Aorta (tissue), 5 donors: ENCODE data around the gene ARMH3. TPM values are rescaled to one million over a fixed set of nuclear protein-coding genes. Genes with fewer than 3 reads are reported as not detected.

Source experiments
- ATAC-seq: fragments of 200-7000 bp; cut with Tn5 transposase; one replicate; pipeline ENCODE4 v1.9.1; 2022; ENCODE audit warnings: moderate library complexity; ENCODE audit not compliant: low FRiP score
- DNase-seq, 2 donors: peaks; one replicate each; pipeline ENCODE4 v3.0.0-alpha.2; 2020
- H3K27ac ChIP-seq, 2 donors: one replicate each; pipeline ENCODE4 v1.5.1; 2013; ENCODE audit warnings: low read length in 2 of 2, mild to moderate bottlenecking in 2 of 2, moderate library complexity in 2 of 2, control low read depth in 1 of 2, inconsistent platforms in 1 of 2, low read depth in 1 of 2
- H3K27me3 ChIP-seq, 2 donors: one replicate each; pipeline ENCODE4 v1.6.1; 2013; ENCODE audit warnings: control low read depth in 1 of 2, low read length in 1 of 2, mild to moderate bottlenecking in 1 of 2, moderate library complexity in 1 of 2; ENCODE audit not compliant: insufficient read depth in 2 of 2, control insufficient read depth in 1 of 2
- H3K36me3 ChIP-seq, 2 donors: one replicate each; pipeline ENCODE4 v1.6.1; 2013; ENCODE audit warnings: control low read depth in 1 of 2, low read length in 1 of 2, mild to moderate bottlenecking in 1 of 2; ENCODE audit not compliant: insufficient read depth in 2 of 2, control insufficient read depth in 1 of 2
- H3K4me1 ChIP-seq, 2 donors: one replicate each; pipeline ENCODE4 v1.6.1; 2013; ENCODE audit warnings: low read length in 2 of 2, control low read depth in 1 of 2, mild to moderate bottlenecking in 1 of 2, moderate library complexity in 1 of 2; ENCODE audit not compliant: insufficient read depth in 2 of 2, control insufficient read depth in 1 of 2
- H3K4me3 ChIP-seq, 2 donors: one replicate each; pipeline ENCODE4 v1.5.1; 2013; ENCODE audit warnings: low read length in 2 of 2, control low read depth in 1 of 2, mild to moderate bottlenecking in 1 of 2
- H3K9me3 ChIP-seq: one replicate; pipeline ENCODE4 v1.6.1; 2013; ENCODE audit warnings: mild to moderate bottlenecking, low read length; ENCODE audit not compliant: control insufficient read depth
- WGBS, 2 donors: extraction: QIAGEN DNeasy Blood & Tissue Kit; methylation state at CpG; one replicate each; pipeline ENCODE4 v1.1.7; 2013; 5-methylcytosine and 5-hydroxymethylcytosine counted together
- intact Hi-C, 2 donors: fragments of 100-400 bp; cut with DNase I; formaldehyde crosslinking; loops; one replicate each; pipeline versions ENCODE4 v1.14.2 to v1.15.0; 2022
- polyA plus RNA-seq, 2 donors: library from polyadenylated mRNA; stranded (reverse); fragments of 200-250 nt; gene quantifications; one replicate each; pipeline ENCODE4 v1.2.3, GENCODE V29; 2013
- total RNA-seq, 2 donors: library from RNA; stranded (reverse); fragmentation: NEBNext Ultra II Directional; extraction: Animal tissue kit (Norgen Biotek cat#: 25700); gene quantifications; one replicate each; pipeline ENCODE4 v1.2.1, GENCODE V29; 2021
- donor health status: healthy with polysubstance abuse.
- donor health status: Bipolar disorder and iron deficiency.
- donor health status: DM: no; HTN: no; CAD: no.
- donor health status: DM: no; HTN: no; CAD: no.
- donor health status: DM: yes; HTN: yes; CAD: no.

The ARMH3 gene
- total and polyA plus RNA-seq, 4 donors = 8.6 to 26.9 (median 17.2) TPM

DNA sequence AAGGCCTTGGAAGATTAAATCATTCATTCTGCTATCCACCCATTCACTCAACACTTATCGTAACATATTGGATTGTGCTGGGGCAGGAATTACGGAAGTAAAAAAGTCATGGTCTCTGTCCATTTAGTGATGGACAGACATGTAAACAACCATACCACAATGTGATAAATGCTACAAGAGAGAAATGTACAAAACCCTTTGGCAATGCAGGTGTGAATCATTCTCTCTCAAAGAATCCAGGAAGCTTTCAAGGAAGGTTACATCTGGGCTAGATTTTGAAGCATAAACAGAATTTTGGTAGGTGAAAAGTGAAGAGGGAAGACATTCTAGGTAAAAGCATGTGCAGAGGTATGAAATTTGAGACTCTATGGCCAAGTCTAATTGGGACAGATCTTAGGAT, 150.7 kb downstream of the ARMH3 start:
- Histone ChIP-seq H3K4me1 (no peaks in the 10 kb centered on the region), H3K27ac (no peak overlapping the region), H3K9me3 (no peaks in the 10 kb centered on the region), H3K36me3 (peaks cover 0 to 1% of the 10 kb centered on the region in 2 donors), H3K4me3 (no peak overlapping the region), H3K27me3 (no peaks in the 10 kb centered on the region)
- DNase-seq = no peak
- 99% methylated on average over 2 of the region's 2 CpGs for WGBS, 2 donors
- no peak for ATAC-seq
- intact Hi-C loops = no loop called here

DNA sequence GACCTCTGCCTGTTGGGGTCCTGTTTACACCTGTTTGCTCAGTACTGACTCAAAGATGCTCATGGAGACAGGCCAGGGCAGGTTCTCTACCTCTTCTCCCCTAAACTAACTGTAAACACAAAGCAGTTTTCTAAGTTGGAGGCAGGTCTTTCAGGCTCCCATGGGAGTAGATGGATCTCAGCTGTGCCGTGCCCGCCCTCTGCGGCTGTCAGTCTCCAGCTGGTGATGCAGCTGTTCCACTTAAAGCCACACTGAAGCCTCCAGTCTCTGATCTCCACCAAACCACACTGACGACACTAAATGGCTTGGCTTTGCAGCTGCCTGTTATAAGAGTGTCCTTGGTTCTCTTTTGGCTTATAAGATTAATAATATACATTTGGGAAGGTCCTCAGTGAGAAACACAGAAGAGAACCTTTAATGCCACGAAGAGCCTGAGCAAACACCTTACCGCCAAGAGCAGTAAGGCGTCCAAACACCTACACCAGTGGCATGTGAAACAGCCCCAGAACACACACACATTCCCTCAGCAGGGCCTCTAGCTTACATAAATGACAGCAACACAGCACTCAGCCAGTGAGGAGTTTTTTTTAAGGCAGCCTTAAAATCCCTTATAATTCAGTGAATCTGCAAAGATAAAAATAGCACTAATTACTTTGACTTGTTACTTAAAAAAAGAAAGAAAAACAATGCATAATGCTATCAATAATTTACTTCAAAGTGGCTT, 152.0 kb downstream of the ARMH3 start:
- ATAC-seq = no peak
- Histone ChIP-seq H3K4me1 (no peaks in the 10 kb centered on the region), H3K27me3 (no peaks in the 10 kb centered on the region), H3K36me3 (peaks cover 0 to 1% of the 10 kb centered on the region in 2 donors), H3K9me3 (no peaks in the 10 kb centered on the region), H3K27ac (no peak overlapping the region), H3K4me3 (no peak overlapping the region)
- no peak for DNase-seq
- WGBS, 2 donors = 74 to 85% methylated on average over 7 of the region's 7 CpGs
- intact Hi-C loops = no loop called here

DNA sequence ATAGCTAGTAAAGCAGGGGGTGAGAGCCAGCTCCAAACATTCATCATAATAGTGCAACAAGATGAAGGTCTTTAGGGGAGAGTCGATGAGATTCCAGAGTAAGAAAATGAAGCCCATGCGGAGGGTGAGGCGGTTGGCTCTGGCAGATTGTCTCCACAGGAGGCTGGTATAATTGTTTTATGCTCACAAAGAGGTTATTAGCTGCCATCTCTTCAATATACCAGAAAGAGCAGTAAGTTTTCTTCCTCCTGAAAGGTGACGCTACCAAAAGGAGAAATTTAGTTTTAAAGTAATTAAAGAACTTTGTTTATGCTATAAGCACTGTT, 153.2 kb downstream of the ARMH3 start:
- no peaks in the 10 kb centered on the region for H3K27me3 ChIP-seq
- no peak for ATAC-seq
- intact Hi-C loops = no loop called here

DNA sequence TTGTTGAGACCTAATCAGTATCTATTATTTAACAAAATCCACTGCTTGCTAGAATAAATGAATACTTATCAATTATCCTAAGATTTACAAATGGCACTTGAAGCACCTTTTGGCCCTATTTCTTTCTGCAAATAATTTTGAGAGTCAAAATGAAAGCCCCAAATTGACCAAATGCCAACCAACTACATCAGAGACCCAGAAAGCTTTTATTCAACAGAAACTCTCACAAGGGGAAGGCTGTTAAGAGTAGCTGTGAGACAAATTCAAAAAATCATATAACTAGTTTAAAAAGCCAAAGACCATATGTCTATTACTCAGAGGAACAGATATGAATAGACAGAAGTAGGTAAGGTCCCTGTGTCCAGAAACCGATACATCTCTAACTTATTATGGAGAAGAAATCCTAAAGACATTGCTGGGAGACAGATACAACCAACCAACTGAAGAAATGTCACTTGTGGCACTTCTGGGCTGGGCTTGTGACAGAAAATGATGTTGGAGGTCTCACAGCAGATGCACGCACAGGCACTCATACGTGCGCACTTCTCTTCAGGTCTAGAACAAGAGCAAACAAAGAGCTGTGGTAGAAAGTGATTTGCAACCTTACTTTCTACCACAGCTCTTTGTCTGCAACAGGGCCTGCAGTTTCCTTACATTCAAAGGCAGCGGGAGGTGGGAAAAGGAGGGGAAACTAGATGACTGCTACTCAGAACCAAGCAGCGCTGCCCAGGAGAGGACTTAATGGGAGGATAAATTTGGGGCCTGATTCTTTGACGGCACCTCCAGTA, 153.7 kb downstream of the ARMH3 start:
- no peaks in the 10 kb centered on the region for H3K36me3 ChIP-seq
- DNase-seq (no peak), ATAC-seq (no peak)
- no peak overlapping the region for H3K27ac ChIP-seq
- no peaks in the 10 kb centered on the region for H3K27me3 ChIP-seq
- intact Hi-C loops = no loop called here
- no peaks in the 10 kb centered on the region for H3K9me3 ChIP-seq
- H3K4me3 ChIP-seq = no peak overlapping the region
- 84% methylated on average over 7 of the region's 7 CpGs for WGBS, 2 donors
- no peaks in the 10 kb centered on the region for H3K4me1 ChIP-seq

More for the DNA sequence above, 153.2 kb downstream of the ARMH3 start:
- 84 to 87% methylated on average over 4 of the region's 4 CpGs for WGBS, 2 donors
- Histone ChIP-seq H3K9me3 (no peaks in the 10 kb centered on the region), H3K36me3 (no peaks in the 10 kb centered on the region), H3K27ac (no peak overlapping the region), H3K4me3 (no peak overlapping the region), H3K4me1 (no peaks in the 10 kb centered on the region)
- DNase-seq = no peak

DNA sequence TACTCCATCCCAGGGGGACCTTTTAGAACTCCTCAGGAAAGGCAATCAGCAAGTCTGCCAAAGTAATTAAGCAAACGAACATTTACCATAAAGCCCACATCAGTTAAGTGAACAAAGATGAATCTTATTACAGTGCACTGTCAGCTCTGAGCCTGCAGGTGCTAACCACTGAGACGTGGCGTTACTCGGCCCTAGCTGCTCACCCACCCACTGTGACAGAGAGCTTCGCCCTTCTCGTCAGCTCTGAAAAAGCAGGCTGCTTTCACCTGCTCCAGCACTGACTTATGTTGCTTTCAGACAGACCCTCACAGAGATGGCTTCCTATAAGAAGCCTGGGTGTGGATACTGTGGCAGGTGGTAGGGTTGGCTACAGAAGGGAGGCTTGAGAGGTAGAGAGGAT, 154.6 kb downstream of the ARMH3 start:
- WGBS, 2 donors = 92 to 93% methylated on average over 6 of the region's 6 CpGs
- Histone ChIP-seq H3K27me3 (no peaks in the 10 kb centered on the region), H3K27ac (no peak overlapping the region), H3K9me3 (no peaks in the 10 kb centered on the region), H3K36me3 (no peaks in the 10 kb centered on the region), H3K4me1 (no peaks in the 10 kb centered on the region), H3K4me3 (no peak overlapping the region)
- intact Hi-C loops = no loop called here
- ATAC-seq (no peak), DNase-seq (no peak)

DNA sequence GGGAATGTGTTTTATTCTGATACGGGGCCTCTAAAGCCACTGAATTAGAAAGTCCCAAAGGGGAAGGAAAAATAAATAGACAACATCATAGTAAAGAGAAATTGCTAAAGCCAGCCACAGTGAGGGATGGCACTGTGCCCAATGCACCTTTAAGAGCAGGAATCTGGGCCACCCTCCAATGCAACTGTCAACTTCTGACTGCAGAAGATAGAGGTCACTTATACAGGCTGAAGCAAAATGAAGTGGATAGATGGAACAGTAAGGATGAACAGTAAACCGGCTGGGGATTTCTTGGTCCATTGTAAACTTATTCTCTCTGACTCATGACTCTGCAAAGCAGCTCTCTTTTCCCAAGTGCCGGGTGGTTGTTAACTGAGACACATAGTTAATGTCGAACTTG, 158.3 kb downstream of the ARMH3 start:
- no peak for DNase-seq
- H3K27me3 ChIP-seq = no peaks in the 10 kb centered on the region
- intact Hi-C loops = no loop called here
- no peaks in the 10 kb centered on the region for H3K4me1 ChIP-seq
- no peak overlapping the region for H3K4me3 ChIP-seq
- WGBS, 2 donors = 45 to 50% methylated on average over 4 of the region's 4 CpGs
- H3K36me3 ChIP-seq = no peaks in the 10 kb centered on the region
- no peaks in the 10 kb centered on the region for H3K9me3 ChIP-seq
- no peak for ATAC-seq
- H3K27ac ChIP-seq = no peak overlapping the region

DNA sequence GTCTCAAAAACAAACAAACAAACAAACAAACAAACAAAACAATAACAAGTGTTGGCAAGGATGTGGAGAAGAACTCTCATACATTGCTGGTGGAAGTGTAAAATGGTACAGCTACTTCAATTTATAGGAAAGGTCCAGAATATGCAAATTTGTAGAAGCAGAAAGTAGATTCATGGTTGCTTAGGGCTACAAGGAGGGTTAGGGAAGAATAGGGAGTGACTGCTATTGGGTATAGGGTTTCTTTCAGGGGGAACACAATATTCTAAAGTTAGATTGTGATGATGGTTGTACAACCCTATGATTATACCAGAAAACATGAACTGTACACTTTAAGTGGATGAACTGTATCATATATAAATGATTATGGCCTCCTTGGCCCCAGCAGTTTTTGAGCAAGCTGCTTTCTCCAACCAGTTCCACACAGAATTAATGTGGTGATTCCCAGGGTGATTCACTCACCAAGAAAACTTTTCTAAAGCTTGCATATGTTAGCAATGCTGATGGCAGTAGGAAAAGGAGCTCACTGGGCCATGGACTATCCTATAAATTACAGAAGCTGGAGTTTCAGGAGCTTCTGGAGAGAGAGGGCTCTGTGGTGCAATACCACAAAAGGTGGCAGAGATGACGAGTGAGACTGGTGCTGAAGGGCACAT, 159.6 kb downstream of the ARMH3 start:
- Histone ChIP-seq H3K4me1 (no peaks in the 10 kb centered on the region), H3K4me3 (no peak overlapping the region), H3K27me3 (no peaks in the 10 kb centered on the region), H3K36me3 (no peaks in the 10 kb centered on the region), H3K9me3 (no peaks in the 10 kb centered on the region), H3K27ac (no peak overlapping the region)
- intact Hi-C loops = no loop called here
- WGBS, 2 donors = 88 to 96% methylated on average over 1 of the region's 1 CpG
- DNase-seq = no peak
- no peak for ATAC-seq

DNA sequence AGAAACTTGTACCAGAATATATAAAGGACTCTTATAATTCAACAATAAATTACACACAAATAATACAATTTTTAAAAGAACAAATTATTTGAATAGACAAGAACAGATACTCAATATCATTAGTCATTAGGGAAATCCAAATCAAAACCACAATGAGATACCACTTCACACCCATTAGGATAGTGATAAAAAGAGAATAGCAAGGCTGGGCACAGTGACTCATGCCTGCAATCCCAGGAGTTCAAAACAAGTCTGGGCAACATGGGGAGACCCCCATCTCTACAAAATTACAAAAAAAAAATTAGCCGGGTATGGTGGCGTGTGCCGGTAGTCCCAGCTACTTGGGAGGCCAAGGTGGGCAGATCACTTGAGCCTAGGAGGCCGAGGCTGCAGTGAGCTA, 160.2 kb downstream of the ARMH3 start:
- 96% methylated on average over 4 of the region's 4 CpGs for WGBS, 2 donors
- DNase-seq = no peak
- Histone ChIP-seq H3K4me3 (no peak overlapping the region), H3K4me1 (no peaks in the 10 kb centered on the region), H3K9me3 (no peaks in the 10 kb centered on the region), H3K27me3 (no peaks in the 10 kb centered on the region), H3K27ac (no peak overlapping the region), H3K36me3 (no peaks in the 10 kb centered on the region)
- ATAC-seq = no peak
- intact Hi-C loops = no loop called here

DNA sequence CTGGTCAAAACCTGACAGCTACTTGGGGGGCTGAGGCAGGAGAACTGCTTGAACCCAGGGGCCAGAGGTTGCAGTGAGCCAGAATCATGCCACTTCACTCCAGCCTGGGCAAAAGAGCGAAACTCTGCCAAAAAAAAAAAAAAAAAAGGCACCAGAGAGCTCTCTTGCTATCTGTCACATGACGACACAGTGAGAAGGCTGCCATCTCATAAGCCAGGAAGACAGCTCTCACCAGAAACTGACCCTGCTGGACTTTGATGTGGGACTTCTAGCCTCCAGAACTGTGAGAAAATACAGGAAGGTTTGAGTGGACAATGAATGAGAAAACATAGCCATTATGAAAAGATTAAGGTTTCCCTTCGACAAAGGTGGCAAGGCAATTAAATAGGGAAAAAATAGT, 161.2 kb downstream of the ARMH3 start:
- Histone ChIP-seq H3K36me3 (no peaks in the 10 kb centered on the region), H3K27ac (no peak overlapping the region), H3K9me3 (no peaks in the 10 kb centered on the region), H3K27me3 (no peaks in the 10 kb centered on the region), H3K4me3 (no peak overlapping the region), H3K4me1 (no peaks in the 10 kb centered on the region)
- ATAC-seq = no peak
- intact Hi-C loops = no loop called here
- 82 to 89% methylated on average over 3 of the region's 3 CpGs for WGBS, 2 donors
- no peak for DNase-seq
